ENCODE data around the gene BUD13.

BUD13 gene

DNA sequence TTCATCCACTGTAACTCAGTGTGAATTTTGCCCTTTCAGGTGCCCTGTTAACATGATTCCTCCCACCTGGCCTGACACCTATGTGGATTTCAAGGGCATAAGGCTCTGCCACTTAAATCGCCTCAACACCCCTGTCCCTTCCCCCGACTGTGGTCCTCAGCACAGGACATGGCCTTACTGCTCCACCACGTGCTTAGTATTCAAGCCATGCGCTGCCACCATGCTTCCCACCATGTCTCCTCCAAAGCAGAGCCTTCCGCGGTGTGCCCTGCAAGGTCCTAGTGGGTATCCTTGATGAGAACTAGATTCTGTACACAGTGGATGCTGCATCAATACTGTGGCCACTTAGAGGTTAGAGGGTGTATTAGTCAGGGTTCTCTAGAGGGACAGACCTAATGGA, 51.9 kb downstream of the BUD13 start:
- no peak for DNase-seq (ENCODE audit: low read depth, low spot score)

- no peak for DNase-seq (ENCODE audit: low read depth, low spot score)
Measured at GRCh38 chr11:116718955-116719501, 53.8 kb downstream of the BUD13 start.

- DNase-seq (ENCODE audit: low read depth, low spot score), result no peak
Measured at GRCh38 chr11:116716621-116717020, 56.2 kb downstream of the BUD13 start.

GRCh38 chr11:116715383-116715782, 57.4 kb downstream of the BUD13 start:
- DNase-seq (ENCODE audit: low read depth, low spot score), result no peak

DNA sequence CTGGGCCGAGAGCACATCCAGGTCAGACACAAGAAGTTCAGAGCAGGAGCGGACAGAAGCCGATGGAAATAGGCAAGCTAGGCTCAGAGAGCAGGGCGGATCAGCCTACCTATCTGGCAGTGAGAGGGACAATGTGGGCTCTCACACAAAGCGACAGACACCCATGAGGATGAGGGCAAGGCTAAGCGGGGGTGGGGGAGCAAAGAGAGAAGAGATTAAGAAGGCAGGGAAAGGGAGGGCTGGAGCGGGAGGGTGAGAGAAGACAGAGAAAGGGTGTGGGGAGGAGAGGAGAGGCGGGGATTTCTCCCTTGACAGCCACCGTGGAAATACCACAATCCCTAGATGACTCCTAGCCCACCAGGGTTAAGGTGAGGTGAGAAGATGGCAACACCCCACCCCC, 57.9 kb downstream of the BUD13 start:
- no peak for DNase-seq (ENCODE audit: low read depth, low spot score)

GRCh38 chr11:116712428-116712827, 60.4 kb downstream of the BUD13 start:
- DNase-seq (ENCODE audit: low read depth, low spot score), result no peak

- DNase-seq (ENCODE audit: low read depth, low spot score), result no peak
Measured at GRCh38 chr11:116710762-116711161, 62.0 kb downstream of the BUD13 start.

DNA sequence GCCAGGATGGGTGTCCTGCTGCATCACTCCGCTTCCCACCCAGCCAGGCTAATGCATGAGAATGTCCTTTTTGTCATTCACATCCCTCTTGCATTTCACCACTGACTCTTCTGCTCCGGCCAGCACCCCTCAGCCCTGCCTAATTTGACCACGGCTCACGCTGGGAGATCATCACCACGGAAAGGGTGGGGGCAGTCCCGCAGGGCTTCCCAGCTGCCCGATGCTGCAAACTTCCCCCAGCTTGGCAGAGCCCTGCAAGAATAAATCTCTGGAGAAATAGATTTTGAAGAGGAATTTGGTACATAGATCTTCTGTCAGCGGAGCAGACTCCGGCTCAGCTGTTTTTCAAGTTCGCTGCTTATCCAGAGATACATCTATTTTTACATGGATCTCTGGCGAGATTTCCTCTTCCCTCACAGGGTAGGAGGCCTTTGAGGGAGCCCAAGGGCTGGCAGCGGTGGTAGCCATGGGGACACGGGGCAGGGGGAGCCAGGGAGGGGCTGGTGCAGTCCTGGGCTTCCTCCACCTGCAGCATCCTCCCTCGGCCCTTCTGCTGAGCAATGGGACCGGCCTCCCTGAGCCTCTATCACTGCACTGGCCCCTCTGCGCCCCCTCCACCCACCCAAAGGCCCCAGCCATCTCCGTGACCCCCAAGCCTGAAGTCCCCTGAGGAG, 62.6 kb downstream of the BUD13 start:
- DNase-seq (ENCODE audit: low read depth, low spot score), result no peak

GRCh38 chr11:116707746-116708145, 65.0 kb downstream of the BUD13 start:
- no peak for DNase-seq (ENCODE audit: low read depth, low spot score)

DNA sequence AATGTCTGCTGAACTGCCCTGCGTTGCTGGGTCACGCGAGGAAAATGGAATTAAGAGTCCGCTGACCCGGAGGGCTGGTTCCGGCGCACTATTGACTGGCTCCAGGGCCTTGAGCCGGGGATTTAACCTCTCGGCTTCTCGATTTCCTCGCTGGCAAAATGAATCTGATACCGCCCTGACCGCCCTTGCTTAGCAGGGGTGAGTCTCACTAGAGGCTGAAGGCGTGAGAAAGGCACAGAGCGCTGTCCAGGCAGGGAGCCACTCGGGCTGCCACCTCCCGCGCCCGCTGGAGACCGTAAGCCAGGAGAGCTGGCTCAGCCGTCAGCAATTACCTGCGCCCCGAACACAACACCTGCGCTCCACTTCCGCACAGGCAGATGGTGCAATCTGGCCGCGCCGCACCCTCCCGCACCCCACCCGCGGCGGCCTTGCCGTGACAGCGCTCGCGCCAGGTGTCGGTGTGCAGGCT, 65.6 kb downstream of the BUD13 start:
- DNase-seq (ENCODE audit: low read depth, low spot score), result no peak

DNA sequence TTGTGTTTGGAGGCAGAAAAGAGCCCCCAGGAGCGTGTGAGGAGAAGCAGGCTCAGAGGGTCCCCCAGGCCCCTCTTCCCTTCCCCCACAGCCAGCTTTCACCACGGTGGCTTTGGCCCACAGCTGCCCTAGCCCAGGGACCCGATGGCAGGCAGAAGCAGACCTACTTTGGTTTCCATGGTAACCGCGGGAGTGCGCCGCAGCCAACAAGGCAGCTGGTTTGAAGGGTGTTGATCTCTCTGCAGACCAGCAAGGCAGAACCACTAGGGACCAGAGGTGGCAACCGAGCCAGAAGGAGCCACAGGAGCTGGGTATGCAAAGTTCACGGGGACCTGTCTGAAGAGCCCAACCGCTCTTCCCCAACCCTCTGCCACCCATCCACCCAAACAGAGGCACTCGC, 69.4 kb downstream of the BUD13 start:
- no peak for DNase-seq (ENCODE audit: low read depth, low spot score)

GRCh38 chr11:116702772-116703385, 69.9 kb downstream of the BUD13 start:
- no peak for DNase-seq (ENCODE audit: low read depth, low spot score)

DNA sequence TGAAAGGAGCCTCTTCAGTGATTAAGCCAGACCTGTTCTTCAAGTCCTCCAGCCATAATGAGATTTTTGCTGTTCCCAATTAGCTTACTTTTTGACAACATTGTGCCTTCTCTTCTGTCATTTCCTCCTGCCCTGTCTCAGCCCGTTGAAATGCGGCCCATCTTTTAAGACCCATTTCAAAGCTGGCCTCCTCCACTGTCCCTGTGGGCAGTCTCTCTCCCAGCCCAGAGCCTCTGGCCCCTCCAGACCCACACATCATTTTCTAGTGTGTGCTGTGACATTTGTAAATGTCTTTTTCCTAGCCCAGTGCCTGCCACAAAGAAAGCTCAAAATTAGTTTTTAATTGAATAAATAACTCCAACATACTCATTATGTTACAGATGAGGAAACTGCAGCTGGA, 70.9 kb downstream of the BUD13 start:
- no peak for DNase-seq (ENCODE audit: low read depth, low spot score)

DNA sequence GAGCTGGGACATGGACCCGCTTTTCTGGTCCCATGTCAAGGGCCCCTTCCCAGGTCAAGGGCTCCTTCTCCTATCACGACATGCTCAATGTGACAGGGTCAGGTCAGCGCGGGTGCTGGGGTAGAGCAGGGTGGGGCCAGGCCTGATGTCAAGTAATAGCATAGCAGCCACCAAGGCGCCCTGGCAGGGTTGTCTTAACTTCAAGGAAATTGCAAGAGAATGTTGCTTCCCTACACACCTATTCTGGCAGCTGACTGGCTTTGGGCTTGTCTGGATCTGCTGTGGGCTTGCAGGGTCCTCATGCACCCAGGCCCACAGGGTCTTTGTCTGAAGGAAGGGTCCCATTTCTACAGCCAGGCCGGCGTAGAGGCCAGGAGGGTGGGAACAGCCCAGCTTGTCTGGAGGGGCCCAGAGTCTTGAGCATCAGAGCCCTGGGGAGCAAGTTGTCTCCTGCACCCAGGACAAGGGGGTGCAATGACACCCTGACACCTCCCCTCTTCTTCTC, 71.4 kb downstream of the BUD13 start:
- DNase-seq (ENCODE audit: low read depth, low spot score), result no peak

- DNase-seq (ENCODE audit: low read depth, low spot score), result no peak
Measured at GRCh38 chr11:116700586-116701220, 72.1 kb downstream of the BUD13 start.

Data from smooth muscle cell of the brain vasculature (primary cell).